Progenitor cell of endocrine pancreas (in vitro differentiated cells): Measurements from ENCODE around the gene PCBP3. TPM values are rescaled to one million over a fixed set of nuclear protein-coding genes. Genes with fewer than 3 reads are reported as not detected.

Experiments used
- DNase-seq: peaks from one replicate; pipeline ENCODE4 v3.0.0; 2021; ENCODE audit warnings: low spot score; ENCODE audit not compliant: unreplicated experiment
- H3K27ac Mint-ChIP-seq: 2 replicates; pipeline ENCODE4 v1.8.0; 2021; ENCODE audit warnings: mild to moderate bottlenecking, moderate library complexity, mixed read lengths
- H3K27me3 Mint-ChIP-seq: 2 replicates; pipeline ENCODE4 v1.8.0; 2021; ENCODE audit warnings: mixed read lengths
- H3K36me3 Mint-ChIP-seq: 2 replicates; pipeline ENCODE4 v1.8.0; 2022; ENCODE audit warnings: mixed read lengths; ENCODE audit not compliant: insufficient read depth
- H3K4me1 Mint-ChIP-seq: 2 replicates; pipeline ENCODE4 v1.8.0; 2021; ENCODE audit warnings: low read depth, mixed read lengths
- H3K4me3 Mint-ChIP-seq: 2 replicates; pipeline ENCODE4 v1.8.0; 2021; ENCODE audit warnings: low read depth, mild to moderate bottlenecking, moderate library complexity, mixed read lengths
- H3K9me3 Mint-ChIP-seq: 2 replicates; pipeline ENCODE4 v1.8.0; 2021; ENCODE audit warnings: low read depth, mixed read lengths
- CTCF ChIP-seq: fragments of 200-600 bp; sonication (generic); IDR thresholded peaks from one replicate; pipeline ENCODE4 v1.5.0; 2021; ENCODE audit warnings: antibody characterized with exemption, mild to moderate bottlenecking; ENCODE audit not compliant: unreplicated experiment
- total RNA-seq: library from RNA; stranded (reverse); gene quantifications from 2 replicates; pipeline ENCODE4 v1.2.1, GENCODE V29; 2021

The PCBP3 gene
- total RNA-seq, 1 donor from 2014 or later, result 3.7 TPM

DNA sequence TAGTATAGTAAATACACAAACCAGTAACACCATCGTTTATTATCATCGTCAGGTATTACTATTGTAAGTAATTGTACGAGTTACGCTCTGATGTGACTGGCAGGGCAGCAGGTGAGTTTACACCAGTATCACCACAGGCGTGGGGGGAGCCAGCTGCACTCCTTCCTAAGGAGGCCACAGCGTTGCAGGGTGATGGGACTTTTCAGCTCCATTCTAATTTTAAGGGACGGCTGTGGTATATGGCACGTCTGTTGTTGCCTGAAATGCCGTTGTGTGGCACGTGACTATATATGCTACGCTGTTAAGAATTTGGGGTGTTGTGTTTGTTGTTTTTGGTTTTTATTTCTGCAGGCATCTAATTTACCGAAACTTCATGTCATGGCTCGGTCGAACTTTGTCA is 173.3 kb downstream of the PCBP3 start:
- no peak for DNase-seq
- peak overlapping the region; percentile 0 for H3K27ac Mint-ChIP-seq

DNA sequence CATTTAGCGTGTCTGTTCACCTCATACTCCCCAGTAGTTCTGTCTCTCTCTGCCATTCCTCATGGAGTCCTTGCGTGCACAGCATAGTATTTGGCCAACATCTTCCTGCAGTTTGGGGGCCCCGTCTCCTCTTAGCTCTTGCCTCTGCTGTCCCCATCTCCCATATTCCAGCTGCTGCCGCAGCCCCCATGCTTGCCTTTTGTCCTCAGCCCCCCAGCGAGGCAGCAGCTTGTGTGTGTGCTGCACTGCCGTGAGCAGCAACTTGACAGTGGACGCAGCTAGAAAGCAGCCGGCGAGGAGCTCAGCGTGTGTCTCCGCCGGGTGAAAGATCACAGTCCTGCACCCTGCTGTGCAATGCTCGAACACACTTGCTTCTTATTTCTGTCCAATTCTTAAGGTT is 173.8 kb downstream of the PCBP3 start:
- TF ChIP-seq CTCF, result no peak
- Mint-ChIP-seq H3K9me3 (no peaks in the 10 kb centered on the region), H3K27ac (no peak overlapping the region), H3K4me3 (no peak overlapping the region), H3K36me3 (no peaks in the 10 kb centered on the region), H3K27me3 (peaks cover 15% of the 10 kb centered on the region), H3K4me1 (no peaks in the 10 kb centered on the region)
- no peak for DNase-seq

More for the DNA sequence above, 173.3 kb downstream of the PCBP3 start:
- Mint-ChIP-seq H3K4me1 (no peaks in the 10 kb centered on the region), H3K27me3 (peaks cover 10% of the 10 kb centered on the region), H3K36me3 (no peaks in the 10 kb centered on the region), H3K4me3 (no peak overlapping the region), H3K9me3 (no peaks in the 10 kb centered on the region)
- no peak for TF ChIP-seq CTCF

DNA sequence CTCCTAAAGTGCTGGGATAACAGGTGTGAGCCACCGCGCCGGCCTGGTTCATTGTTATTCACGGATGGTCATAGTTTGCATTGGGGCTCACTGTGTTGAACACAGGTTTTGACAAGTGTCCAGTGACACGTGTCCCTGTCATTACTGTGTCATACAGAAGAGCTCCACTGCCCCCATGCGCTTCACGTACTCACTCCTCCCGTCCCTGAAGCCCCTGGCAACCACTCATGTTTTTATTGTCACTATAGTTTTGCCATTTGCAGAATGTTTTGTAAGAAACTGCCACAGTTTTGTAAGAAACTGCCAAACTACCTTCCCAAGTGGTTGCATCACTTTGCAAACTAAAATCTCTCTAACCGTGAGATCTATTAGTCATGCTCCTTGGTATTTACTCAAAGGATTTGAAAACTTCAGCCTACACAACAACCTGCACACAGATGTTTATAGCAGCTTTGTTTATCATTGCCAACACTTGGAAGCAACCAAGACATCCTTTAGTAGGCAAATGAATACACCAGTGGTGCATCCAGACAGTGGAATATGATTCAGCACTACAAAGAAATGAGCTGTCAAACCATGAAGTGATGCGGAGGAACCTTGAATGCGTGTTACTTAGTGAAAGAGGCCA is 174.9 kb downstream of the PCBP3 start:
- Mint-ChIP-seq H3K27ac (no peak overlapping the region), H3K36me3 (no peaks in the 10 kb centered on the region), H3K4me1 (no peaks in the 10 kb centered on the region), H3K9me3 (no peaks in the 10 kb centered on the region), H3K4me3 (no peak overlapping the region), H3K27me3 (peaks cover 21% of the 10 kb centered on the region)
- TF ChIP-seq CTCF, result no peak
- no peak for DNase-seq

- Mint-ChIP-seq H3K4me1 (no peaks in the 10 kb centered on the region), H3K9me3 (no peaks in the 10 kb centered on the region), H3K36me3 (no peaks in the 10 kb centered on the region), H3K4me3 (no peak overlapping the region), H3K27ac (no peak overlapping the region), H3K27me3 (peaks cover 21% of the 10 kb centered on the region)
- no peak for TF ChIP-seq CTCF
- no peak for DNase-seq
Observed at GRCh38 chr21:45818904-45819285, 175.4 kb downstream of the PCBP3 start.

DNA sequence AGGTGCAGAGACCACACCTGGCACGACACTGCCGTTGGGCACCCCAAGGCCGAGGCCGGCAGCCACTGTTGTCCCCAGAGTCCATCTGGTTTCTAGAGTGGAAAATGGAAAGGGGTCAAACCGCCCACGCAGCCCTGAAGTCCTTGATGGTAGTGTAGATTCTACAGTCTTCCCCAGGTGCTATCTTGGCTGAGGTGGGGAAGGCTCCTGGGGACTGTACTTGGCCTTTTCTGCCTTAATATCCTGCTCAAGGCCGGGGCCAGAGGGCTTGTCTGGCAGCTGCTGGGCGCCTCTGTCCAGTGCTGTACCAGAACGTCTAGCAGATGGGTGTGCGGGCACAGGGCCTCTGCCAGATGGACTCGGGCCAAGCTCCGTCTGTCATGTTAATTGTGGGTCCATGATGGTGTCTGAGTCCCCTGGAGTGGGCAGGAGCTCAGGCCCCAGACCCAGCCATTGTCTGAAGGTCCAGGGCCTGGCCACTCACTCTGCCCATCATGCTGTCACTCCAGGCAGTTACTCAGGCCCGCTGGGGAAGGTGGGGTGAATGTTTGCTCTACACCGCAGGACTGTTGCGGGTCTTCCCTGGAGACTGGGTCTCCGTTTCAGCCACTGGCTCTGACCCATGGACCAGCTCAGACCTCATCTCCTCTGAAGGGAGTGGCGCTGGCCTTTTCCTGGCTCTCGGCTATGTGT is 176.1 kb downstream of the PCBP3 start:
- Mint-ChIP-seq H3K27me3 (peaks cover 25% of the 10 kb centered on the region), H3K9me3 (no peaks in the 10 kb centered on the region), H3K27ac (no peak overlapping the region), H3K4me3 (no peak overlapping the region), H3K4me1 (no peaks in the 10 kb centered on the region), H3K36me3 (no peaks in the 10 kb centered on the region)
- TF ChIP-seq CTCF, result no peak
- no peak for DNase-seq
